ENCODE results near the gene CPNE2.

- no peak for TF ChIP-seq POLR2AphosphoS5 (IDR thresholded peaks at IDR 0.05; ENCODE audit: low read depth, low read length)
- no peak for TF ChIP-seq CTCF (IDR thresholded peaks at IDR 0.05; ENCODE audit: control extremely low read depth in 1 of 3, insufficient read depth in 1 of 3, low read depth in 1 of 3, low read length in 3 of 3)
- TF ChIP-seq CEBPB (IDR thresholded peaks at IDR 0.05; ENCODE audit: low read depth, low read length) = no peak
- no peak for TF ChIP-seq POLR2A (IDR thresholded peaks at IDR 0.05; ENCODE audit: control extremely low read depth in 1 of 2, low read depth in 2 of 2, low read length in 2 of 2)
- no peak for TF ChIP-seq ATF2 (IDR thresholded peaks at IDR 0.05; ENCODE audit: low read length)
- TF ChIP-seq CBX5 (IDR thresholded peaks at IDR 0.05; ENCODE audit: low read depth, low read length) = no peak
- no peak for TF ChIP-seq NRF1 (IDR thresholded peaks at IDR 0.05; ENCODE audit: low read depth, low read length)
- no peak for TF ChIP-seq MAX (IDR thresholded peaks at IDR 0.05)
- TF ChIP-seq JUND (IDR thresholded peaks at IDR 0.05; ENCODE audit: low read length) = no peak
- TF ChIP-seq SRF (IDR thresholded peaks at IDR 0.05; ENCODE audit: low read depth, low read length) = no peak
- no peak for TF ChIP-seq SAP30 (IDR thresholded peaks at IDR 0.05; ENCODE audit: insufficient read depth, insufficient replicate concordance, low read length)
- TF ChIP-seq RBBP5 (IDR thresholded peaks at IDR 0.05; ENCODE audit: borderline replicate concordance, low read depth, low read length) = no peak
- TF ChIP-seq YY1 (IDR thresholded peaks at IDR 0.05; ENCODE audit: low read depth, low read length) = no peak
- TF ChIP-seq EZH2 (IDR thresholded peaks at IDR 0.05; ENCODE audit: low read depth, low read length, severe bottlenecking) = no peak
Observed at GRCh38 chr16:57049678-57050077, 42.7 kb upstream of the CPNE2 start.
